ENCODE measurements around the gene SERF1A. TPM values are rescaled to one million over a fixed set of nuclear protein-coding genes. Genes with fewer than 3 reads are reported as not detected.
"Not testable (repeated sequence)": the region's sequence is repeated elsewhere in the genome, so short reads cannot be mapped to it uniquely, and the experiment has no call there.

Gene SERF1A
- 1 to 10 TPM in 1 of 2 donors, under 1 TPM in 1; 0.41 to 2.5 TPM for polyA plus RNA-seq

GRCh38 chr5:70900533-70901271, at the start of gene SERF1A:
Gene SERF1A, plus strand, starts transcription at chr5:70900669. Its CDS starts 201 bp downstream, at chr5:70900870.
- H3K27ac ChIP-seq (ENCODE audit: low read depth in 2 of 2, low read length in 1 of 2); H3K4me3 ChIP-seq (ENCODE audit: low read depth in 1 of 2, low read length in 2 of 2); H3K36me3 ChIP-seq (ENCODE audit: control insufficient read depth in 2 of 2, insufficient read depth in 2 of 2, low read length in 1 of 2); H3K9me3 ChIP-seq (ENCODE audit: control insufficient read depth in 2 of 2, insufficient read depth in 1 of 2, low read depth in 1 of 2, low read length in 1 of 2); H3K4me1 ChIP-seq (ENCODE audit: control insufficient read depth in 2 of 2, insufficient read depth in 2 of 2, low read length in 1 of 2); H3K27me3 ChIP-seq (ENCODE audit: control insufficient read depth in 1 of 2, insufficient read depth in 2 of 2, low read length in 2 of 2): not testable (repeated sequence)
- no CpG with 5 or more reads among the region's 66 CpGs for WGBS, 2 donors

- not testable (repeated sequence) for H3K27me3 ChIP-seq (ENCODE audit: control insufficient read depth in 1 of 2, insufficient read depth in 2 of 2, low read length in 2 of 2); H3K4me1 ChIP-seq (ENCODE audit: control insufficient read depth in 2 of 2, insufficient read depth in 2 of 2, low read length in 1 of 2); H3K36me3 ChIP-seq (ENCODE audit: control insufficient read depth in 2 of 2, insufficient read depth in 2 of 2, low read length in 1 of 2); H3K9me3 ChIP-seq (ENCODE audit: control insufficient read depth in 2 of 2, insufficient read depth in 1 of 2, low read depth in 1 of 2, low read length in 1 of 2); H3K4me3 ChIP-seq (ENCODE audit: low read depth in 1 of 2, low read length in 2 of 2); H3K27ac ChIP-seq (ENCODE audit: low read depth in 2 of 2, low read length in 1 of 2)
- WGBS, 2 donors: no CpG with 5 or more reads among the region's 2 CpGs
Measured at GRCh38 chr5:70866778-70867177, 33.7 kb upstream of the SERF1A start.

GRCh38 chr5:70870626-70871025, 29.8 kb upstream of the SERF1A start:
- H3K9me3 ChIP-seq (ENCODE audit: control insufficient read depth in 2 of 2, insufficient read depth in 1 of 2, low read depth in 1 of 2, low read length in 1 of 2); H3K4me3 ChIP-seq (ENCODE audit: low read depth in 1 of 2, low read length in 2 of 2); H3K36me3 ChIP-seq (ENCODE audit: control insufficient read depth in 2 of 2, insufficient read depth in 2 of 2, low read length in 1 of 2); H3K4me1 ChIP-seq (ENCODE audit: control insufficient read depth in 2 of 2, insufficient read depth in 2 of 2, low read length in 1 of 2); H3K27ac ChIP-seq (ENCODE audit: low read depth in 2 of 2, low read length in 1 of 2); H3K27me3 ChIP-seq (ENCODE audit: control insufficient read depth in 1 of 2, insufficient read depth in 2 of 2, low read length in 2 of 2): not testable (repeated sequence)
- no CpG with 5 or more reads among the region's 1 CpG for WGBS, 2 donors

- not testable (repeated sequence) for H3K27me3 ChIP-seq (ENCODE audit: control insufficient read depth in 1 of 2, insufficient read depth in 2 of 2, low read length in 2 of 2); H3K4me3 ChIP-seq (ENCODE audit: low read depth in 1 of 2, low read length in 2 of 2); H3K36me3 ChIP-seq (ENCODE audit: control insufficient read depth in 2 of 2, insufficient read depth in 2 of 2, low read length in 1 of 2); H3K4me1 ChIP-seq (ENCODE audit: control insufficient read depth in 2 of 2, insufficient read depth in 2 of 2, low read length in 1 of 2); H3K9me3 ChIP-seq (ENCODE audit: control insufficient read depth in 2 of 2, insufficient read depth in 1 of 2, low read depth in 1 of 2, low read length in 1 of 2); H3K27ac ChIP-seq (ENCODE audit: low read depth in 2 of 2, low read length in 1 of 2)
- no CpG with 5 or more reads among the region's 2 CpGs for WGBS, 2 donors
Measured at GRCh38 chr5:70896076-70896475, 4.4 kb upstream of the SERF1A start.

- not testable (repeated sequence) for H3K27ac ChIP-seq (ENCODE audit: low read depth in 2 of 2, low read length in 1 of 2); H3K9me3 ChIP-seq (ENCODE audit: control insufficient read depth in 2 of 2, insufficient read depth in 1 of 2, low read depth in 1 of 2, low read length in 1 of 2); H3K4me1 ChIP-seq (ENCODE audit: control insufficient read depth in 2 of 2, insufficient read depth in 2 of 2, low read length in 1 of 2); H3K4me3 ChIP-seq (ENCODE audit: low read depth in 1 of 2, low read length in 2 of 2); H3K36me3 ChIP-seq (ENCODE audit: control insufficient read depth in 2 of 2, insufficient read depth in 2 of 2, low read length in 1 of 2); H3K27me3 ChIP-seq (ENCODE audit: control insufficient read depth in 1 of 2, insufficient read depth in 2 of 2, low read length in 2 of 2)
- WGBS, 2 donors: no CpG with 5 or more reads among the region's 5 CpGs
Measured at GRCh38 chr5:70901272-70901571, 753 bp downstream of the SERF1A start.

GRCh38 chr5:70906624-70907023, 6.2 kb downstream of the SERF1A start:
- not testable (repeated sequence) for H3K36me3 ChIP-seq (ENCODE audit: control insufficient read depth in 2 of 2, insufficient read depth in 2 of 2, low read length in 1 of 2); H3K27ac ChIP-seq (ENCODE audit: low read depth in 2 of 2, low read length in 1 of 2); H3K4me3 ChIP-seq (ENCODE audit: low read depth in 1 of 2, low read length in 2 of 2); H3K9me3 ChIP-seq (ENCODE audit: control insufficient read depth in 2 of 2, insufficient read depth in 1 of 2, low read depth in 1 of 2, low read length in 1 of 2); H3K27me3 ChIP-seq (ENCODE audit: control insufficient read depth in 1 of 2, insufficient read depth in 2 of 2, low read length in 2 of 2); H3K4me1 ChIP-seq (ENCODE audit: control insufficient read depth in 2 of 2, insufficient read depth in 2 of 2, low read length in 1 of 2)
- WGBS, 2 donors: no CpG with 5 or more reads among the region's 5 CpGs

GRCh38 chr5:70916829-70917228, 16.4 kb downstream of the SERF1A start:
- not testable (repeated sequence) for H3K4me3 ChIP-seq (ENCODE audit: low read depth in 1 of 2, low read length in 2 of 2); H3K36me3 ChIP-seq (ENCODE audit: control insufficient read depth in 2 of 2, insufficient read depth in 2 of 2, low read length in 1 of 2); H3K27me3 ChIP-seq (ENCODE audit: control insufficient read depth in 1 of 2, insufficient read depth in 2 of 2, low read length in 2 of 2); H3K27ac ChIP-seq (ENCODE audit: low read depth in 2 of 2, low read length in 1 of 2); H3K4me1 ChIP-seq (ENCODE audit: control insufficient read depth in 2 of 2, insufficient read depth in 2 of 2, low read length in 1 of 2); H3K9me3 ChIP-seq (ENCODE audit: control insufficient read depth in 2 of 2, insufficient read depth in 1 of 2, low read depth in 1 of 2, low read length in 1 of 2)

- not testable (repeated sequence) for H3K4me3 ChIP-seq (ENCODE audit: low read depth in 1 of 2, low read length in 2 of 2); H3K4me1 ChIP-seq (ENCODE audit: control insufficient read depth in 2 of 2, insufficient read depth in 2 of 2, low read length in 1 of 2); H3K9me3 ChIP-seq (ENCODE audit: control insufficient read depth in 2 of 2, insufficient read depth in 1 of 2, low read depth in 1 of 2, low read length in 1 of 2); H3K36me3 ChIP-seq (ENCODE audit: control insufficient read depth in 2 of 2, insufficient read depth in 2 of 2, low read length in 1 of 2); H3K27ac ChIP-seq (ENCODE audit: low read depth in 2 of 2, low read length in 1 of 2); H3K27me3 ChIP-seq (ENCODE audit: control insufficient read depth in 1 of 2, insufficient read depth in 2 of 2, low read length in 2 of 2)
- WGBS, 2 donors: no CpG with 5 or more reads among the region's 16 CpGs
Measured at GRCh38 chr5:70925211-70925562, 24.7 kb downstream of the SERF1A start.

GRCh38 chr5:70931709-70932368, 31.4 kb downstream of the SERF1A start:
- H3K4me3 ChIP-seq (ENCODE audit: low read depth in 1 of 2, low read length in 2 of 2); H3K36me3 ChIP-seq (ENCODE audit: control insufficient read depth in 2 of 2, insufficient read depth in 2 of 2, low read length in 1 of 2); H3K27ac ChIP-seq (ENCODE audit: low read depth in 2 of 2, low read length in 1 of 2); H3K4me1 ChIP-seq (ENCODE audit: control insufficient read depth in 2 of 2, insufficient read depth in 2 of 2, low read length in 1 of 2); H3K27me3 ChIP-seq (ENCODE audit: control insufficient read depth in 1 of 2, insufficient read depth in 2 of 2, low read length in 2 of 2); H3K9me3 ChIP-seq (ENCODE audit: control insufficient read depth in 2 of 2, insufficient read depth in 1 of 2, low read depth in 1 of 2, low read length in 1 of 2): not testable (repeated sequence)
- no CpG with 5 or more reads among the region's 6 CpGs for WGBS, 2 donors

- H3K4me1 ChIP-seq (ENCODE audit: control insufficient read depth in 2 of 2, insufficient read depth in 2 of 2, low read length in 1 of 2); H3K9me3 ChIP-seq (ENCODE audit: control insufficient read depth in 2 of 2, insufficient read depth in 1 of 2, low read depth in 1 of 2, low read length in 1 of 2); H3K36me3 ChIP-seq (ENCODE audit: control insufficient read depth in 2 of 2, insufficient read depth in 2 of 2, low read length in 1 of 2); H3K4me3 ChIP-seq (ENCODE audit: low read depth in 1 of 2, low read length in 2 of 2); H3K27ac ChIP-seq (ENCODE audit: low read depth in 2 of 2, low read length in 1 of 2); H3K27me3 ChIP-seq (ENCODE audit: control insufficient read depth in 1 of 2, insufficient read depth in 2 of 2, low read length in 2 of 2): not testable (repeated sequence)
- WGBS, 2 donors: no CpG with 5 or more reads among the region's 1 CpG
Measured at GRCh38 chr5:70932560-70932959, 32.1 kb downstream of the SERF1A start.
